Measurements from ENCODE around the gene TMTC4. TPM values are rescaled to one million over a fixed set of nuclear protein-coding genes. Genes with fewer than 3 reads are reported as not detected.

TMTC4 gene
- total RNA-seq, 1 donor from 2014 or later, result 25.8 TPM

GRCh38 chr13:100650326-100650725 lies 24.3 kb downstream of the TMTC4 start:
- H3K36me3 ChIP-seq, result peaks cover 0 to 16% of the 10 kb centered on the region in 2 donors
- no peak overlapping the region for H3K4me3 ChIP-seq
- intact Hi-C loops (cut with DNase I), result no loop called here
- H3K9me3 ChIP-seq, result no peaks in the 10 kb centered on the region
- no peak for DNase-seq (ENCODE audit: extremely low spot score in 2 of 2)
- H3K27ac ChIP-seq, result no peak overlapping the region
- H3K27me3 ChIP-seq, result no peaks in the 10 kb centered on the region
- TF ChIP-seq POLR2AphosphoS5 (IDR thresholded peaks at IDR 0.05; ENCODE audit: insufficient read depth in 1 of 2, low read depth in 1 of 2) (no peak), POLR2A (IDR thresholded peaks at IDR 0.05) (no peak)
- TF ChIP-seq, protein P1, sequence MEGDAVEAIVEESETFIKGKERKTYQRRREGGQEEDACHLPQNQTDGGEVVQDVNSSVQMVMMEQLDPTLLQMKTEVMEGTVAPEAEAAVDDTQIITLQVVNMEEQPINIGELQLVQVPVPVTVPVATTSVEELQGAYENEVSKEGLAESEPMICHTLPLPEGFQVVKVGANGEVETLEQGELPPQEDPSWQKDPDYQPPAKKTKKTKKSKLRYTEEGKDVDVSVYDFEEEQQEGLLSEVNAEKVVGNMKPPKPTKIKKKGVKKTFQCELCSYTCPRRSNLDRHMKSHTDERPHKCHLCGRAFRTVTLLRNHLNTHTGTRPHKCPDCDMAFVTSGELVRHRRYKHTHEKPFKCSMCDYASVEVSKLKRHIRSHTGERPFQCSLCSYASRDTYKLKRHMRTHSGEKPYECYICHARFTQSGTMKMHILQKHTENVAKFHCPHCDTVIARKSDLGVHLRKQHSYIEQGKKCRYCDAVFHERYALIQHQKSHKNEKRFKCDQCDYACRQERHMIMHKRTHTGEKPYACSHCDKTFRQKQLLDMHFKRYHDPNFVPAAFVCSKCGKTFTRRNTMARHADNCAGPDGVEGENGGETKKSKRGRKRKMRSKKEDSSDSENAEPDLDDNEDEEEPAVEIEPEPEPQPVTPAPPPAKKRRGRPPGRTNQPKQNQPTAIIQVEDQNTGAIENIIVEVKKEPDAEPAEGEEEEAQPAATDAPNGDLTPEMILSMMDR (IDR thresholded peaks at IDR 0.05), result no peak
- H3K4me1 ChIP-seq, result no peaks in the 10 kb centered on the region

- intact Hi-C loops (cut with DNase I), result no loop called here
- Histone ChIP-seq H3K4me1 (no peaks in the 10 kb centered on the region), H3K27ac (no peak overlapping the region), H3K27me3 (no peaks in the 10 kb centered on the region), H3K36me3 (peaks cover 0 to 10% of the 10 kb centered on the region in 2 donors), H3K9me3 (no peaks in the 10 kb centered on the region), H3K4me3 (no peak overlapping the region)
- no peak for TF ChIP-seq POLR2A (IDR thresholded peaks at IDR 0.05)
- no peak for TF ChIP-seq POLR2AphosphoS5 (IDR thresholded peaks at IDR 0.05; ENCODE audit: insufficient read depth in 1 of 2, low read depth in 1 of 2)
- TF ChIP-seq, protein P1 (IDR thresholded peaks at IDR 0.05), result no peak
- DNase-seq (ENCODE audit: extremely low spot score in 2 of 2), result no peak
These were observed 26.2 kb downstream of the TMTC4 start for GRCh38 chr13:100648354-100648753.

DNA sequence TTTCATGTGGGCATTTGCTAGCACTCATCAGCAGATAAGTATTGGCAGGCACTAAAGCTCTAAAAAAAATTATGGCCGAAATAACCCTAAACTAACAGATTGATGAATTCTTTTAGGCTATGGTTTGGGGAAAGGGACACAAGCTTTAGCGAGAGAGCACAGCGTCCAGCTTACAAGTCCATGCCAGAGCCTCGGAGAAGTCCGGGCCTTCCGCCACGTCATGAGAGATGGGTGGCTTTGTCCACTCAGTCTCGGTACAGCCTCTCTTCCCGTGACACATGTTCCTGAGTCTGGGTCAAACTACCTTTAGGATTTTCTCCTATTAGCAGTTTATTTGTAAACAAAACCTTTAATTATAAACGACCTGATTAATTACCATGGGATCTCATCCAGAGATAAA lies 27.7 kb downstream of the TMTC4 start:
- H3K27ac ChIP-seq, result no peak overlapping the region
- intact Hi-C loops (cut with DNase I), result no loop called here
- H3K4me1 ChIP-seq, result no peaks in the 10 kb centered on the region
- no peaks in the 10 kb centered on the region for H3K27me3 ChIP-seq
- TF ChIP-seq POLR2AphosphoS5 (IDR thresholded peaks at IDR 0.05; ENCODE audit: insufficient read depth in 1 of 2, low read depth in 1 of 2) (no peak), POLR2A (IDR thresholded peaks at IDR 0.05) (no peak)
- TF ChIP-seq, protein P1 (IDR thresholded peaks at IDR 0.05), result no peak
- H3K36me3 ChIP-seq, result peaks cover 0 to 3% of the 10 kb centered on the region in 2 donors
- H3K4me3 ChIP-seq, result no peak overlapping the region
- no peaks in the 10 kb centered on the region for H3K9me3 ChIP-seq
- no peak for DNase-seq (ENCODE audit: extremely low spot score in 2 of 2)

DNA sequence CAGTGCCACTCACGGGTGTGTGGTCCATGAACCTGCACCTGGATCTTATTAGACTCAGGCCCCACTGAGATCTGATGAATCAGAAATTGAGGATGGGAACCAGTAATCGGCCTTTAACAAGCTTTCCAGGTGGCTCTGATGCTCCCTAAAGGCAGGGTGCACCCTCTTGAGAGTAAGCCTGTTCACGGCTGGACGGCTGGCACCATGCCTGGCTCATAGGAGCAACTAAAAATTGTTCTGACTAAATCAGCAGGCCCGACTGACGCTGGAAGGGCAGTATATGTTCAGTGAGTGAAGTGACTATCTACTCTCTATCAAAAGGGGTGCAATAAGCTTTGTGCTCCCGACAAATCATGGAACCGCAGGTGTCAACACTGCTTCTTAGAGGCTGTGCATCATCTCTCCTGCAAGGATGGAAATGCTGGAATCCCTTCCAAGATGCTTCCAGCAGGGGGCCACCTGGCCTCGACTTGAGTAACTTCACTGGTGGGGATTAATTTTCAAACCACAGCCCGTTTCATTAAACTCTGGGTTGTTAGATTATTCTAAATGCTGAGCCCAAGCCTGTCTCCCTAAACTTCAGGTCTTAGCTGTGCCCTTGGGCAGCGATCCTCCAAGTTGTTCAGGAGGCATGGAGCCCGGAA lies 28.4 kb downstream of the TMTC4 start:
- TF ChIP-seq POLR2AphosphoS5 (IDR thresholded peaks at IDR 0.05; ENCODE audit: insufficient read depth in 1 of 2, low read depth in 1 of 2) (no peak), POLR2A (IDR thresholded peaks at IDR 0.05) (no peak)
- TF ChIP-seq, protein P1 (IDR thresholded peaks at IDR 0.05), result no peak
- Histone ChIP-seq H3K27me3 (no peaks in the 10 kb centered on the region), H3K4me1 (no peaks in the 10 kb centered on the region), H3K9me3 (no peaks in the 10 kb centered on the region), H3K27ac (no peak overlapping the region), H3K36me3 (peaks cover 0 to 6% of the 10 kb centered on the region in 2 donors), H3K4me3 (no peak overlapping the region)
- no peak for DNase-seq (ENCODE audit: extremely low spot score in 2 of 2)
- intact Hi-C loops (cut with DNase I), result no loop called here

- no peak for DNase-seq (ENCODE audit: extremely low spot score in 2 of 2)
- intact Hi-C loops (cut with DNase I), result no loop called here
- no peaks in the 10 kb centered on the region for H3K9me3 ChIP-seq
- no peaks in the 10 kb centered on the region for H3K4me1 ChIP-seq
- H3K4me3 ChIP-seq, result no peak overlapping the region
- H3K27ac ChIP-seq, result no peak overlapping the region
- no peaks in the 10 kb centered on the region for H3K27me3 ChIP-seq
- TF ChIP-seq POLR2AphosphoS5 (IDR thresholded peaks at IDR 0.05; ENCODE audit: insufficient read depth in 1 of 2, low read depth in 1 of 2) (no peak), POLR2A (IDR thresholded peaks at IDR 0.05) (no peak)
- TF ChIP-seq, protein P1 (IDR thresholded peaks at IDR 0.05), result no peak
- peaks cover 0 to 12% of the 10 kb centered on the region in 2 donors for H3K36me3 ChIP-seq
These were observed 29.2 kb downstream of the TMTC4 start for GRCh38 chr13:100645382-100645781.

All from vagina (tissue), 2 donors.